MCF 10A (cell line): Measurements from ENCODE around the gene AMBRA1. TPM values are rescaled to one million over a fixed set of nuclear protein-coding genes. Genes with fewer than 3 reads are reported as not detected.

Experiments
- BruUV-seq: library from RNA; stranded (reverse); fragments of 400-500 nt; replicated peaks from 2 replicates; lab custom pipeline; 2021; lab: Mats Ljungman, UMichigan
- CTCF ChIA-PET: fragments of 300-600 bp; sonication (Branson Sonifier 250); formaldehyde crosslinking; extraction: SDS; loops from one replicate; lab custom pipeline; 2021; ENCODE audit warnings: antibody characterized with exemption, inconsistent platforms; lab: Yijun Ruan, JAX
- POLR2A ChIA-PET: fragments of 300-600, 350-650 bp; sonication (Branson Sonifier 250); formaldehyde crosslinking; extraction: SDS; loops from one replicate; lab custom pipeline; 2020; ENCODE audit warnings: antibody characterized with exemption, inconsistent platforms; lab: Yijun Ruan, JAX
- DNase-seq: peaks from one replicate; pipeline ENCODE4 v3.0.0-alpha.2; 2018; ENCODE audit not compliant: unreplicated experiment
- H3K27ac Mint-ChIP-seq: one replicate; pipeline ENCODE4 v1.8.0; 2022; ENCODE audit warnings: mild to moderate bottlenecking, low read depth, mixed read lengths; ENCODE audit not compliant: unreplicated experiment
- H3K27me3 Mint-ChIP-seq: one replicate; pipeline ENCODE4 v1.8.0; 2022; ENCODE audit warnings: mixed read lengths; ENCODE audit not compliant: insufficient read depth, unreplicated experiment
- H3K36me3 Mint-ChIP-seq: one replicate; pipeline ENCODE4 v1.8.0; 2022; ENCODE audit warnings: mild to moderate bottlenecking, moderate library complexity, mixed read lengths; ENCODE audit not compliant: insufficient read depth, unreplicated experiment
- H3K4me1 Mint-ChIP-seq: one replicate; pipeline ENCODE4 v1.8.0; 2022; ENCODE audit warnings: mixed read lengths; ENCODE audit not compliant: insufficient read depth, unreplicated experiment
- H3K4me3 Mint-ChIP-seq: one replicate; pipeline ENCODE4 v1.8.0; 2022; ENCODE audit warnings: mild to moderate bottlenecking, moderate library complexity, mixed read lengths; ENCODE audit not compliant: unreplicated experiment
- H3K9me3 Mint-ChIP-seq: one replicate; pipeline ENCODE4 v1.8.0; 2022; ENCODE audit warnings: mixed read lengths; ENCODE audit not compliant: unreplicated experiment
- CTCF ChIP-seq: fragments of 200-600 bp; IDR thresholded peaks from one replicate; pipeline ENCODE4 v1.8.0; 2022; ENCODE audit warnings: antibody characterized with exemption, mild to moderate bottlenecking; ENCODE audit not compliant: unreplicated experiment
- intact Hi-C: fragments of 100-400 bp; cut with micrococcal nuclease; formaldehyde crosslinking; loops from 2 replicates; pipeline ENCODE4 v1.14.1; 2022
- total RNA-seq: library from RNA; stranded (reverse); gene quantifications from 2 replicates; pipeline ENCODE4 v1.2.3, GENCODE V29; 2022

AMBRA1 gene
- total RNA-seq, 1 experiment from 2014 or later, result 19.6 TPM

- no peak for TF ChIP-seq CTCF
- intact Hi-C loops, result no loop called here
- H3K4me1 Mint-ChIP-seq, result peaks cover 18% of the 10 kb centered on the region
- H3K27me3 Mint-ChIP-seq, result no peaks in the 10 kb centered on the region
- H3K9me3 Mint-ChIP-seq, result no peaks in the 10 kb centered on the region
- no peak for DNase-seq
- peaks cover 12% of the 10 kb centered on the region for H3K36me3 Mint-ChIP-seq
- POLR2A ChIA-PET, result interaction anchor here (0.6 kb wide), 1 partner anchor 247 kb away, joined by 3 read pairs; no protein-coding TSS in a partner anchor
- H3K4me3 Mint-ChIP-seq, result no peak overlapping the region
- no peak overlapping the region for H3K27ac Mint-ChIP-seq
- CTCF ChIA-PET, result interaction anchor here (0.7 to 2.4 kb wide), 4 partner anchors 34 to 135 kb away, joined by 3 to 7 read pairs (median 5); partner anchors contain the start of gene ATG13
- no TSS peak for BruUV-seq
Observed at GRCh38 chr11:46524201-46524770, 69.5 kb downstream of the AMBRA1 start.

GRCh38 chr11:46523290-46523689, 70.5 kb downstream of the AMBRA1 start:
- ChIA-PET POLR2A (interaction anchor here (0.6 kb wide), 1 partner anchor 572 kb away, joined by 3 read pairs; no protein-coding TSS in a partner anchor), CTCF (interaction anchor here (1.0 to 1.5 kb wide), 2 partner anchors 10 to 135 kb away, joined by 3 to 4 read pairs; no protein-coding TSS in a partner anchor)
- no peak overlapping the region for H3K4me3 Mint-ChIP-seq
- no TSS peak for BruUV-seq
- H3K27ac Mint-ChIP-seq, result no peak overlapping the region
- no peak for DNase-seq
- H3K27me3 Mint-ChIP-seq, result no peaks in the 10 kb centered on the region
- peaks cover 12% of the 10 kb centered on the region for H3K36me3 Mint-ChIP-seq
- intact Hi-C loops, result no loop called here
- TF ChIP-seq CTCF, result no peak
- H3K9me3 Mint-ChIP-seq, result no peaks in the 10 kb centered on the region
- peaks cover 18% of the 10 kb centered on the region for H3K4me1 Mint-ChIP-seq

- no peaks in the 10 kb centered on the region for H3K27me3 Mint-ChIP-seq
- H3K4me3 Mint-ChIP-seq, result no peak overlapping the region
- BruUV-seq, result no TSS peak
- no peak for TF ChIP-seq CTCF
- no peak overlapping the region for H3K27ac Mint-ChIP-seq
- H3K4me1 Mint-ChIP-seq, result peaks cover 18% of the 10 kb centered on the region
- peaks cover 12% of the 10 kb centered on the region for H3K36me3 Mint-ChIP-seq
- H3K9me3 Mint-ChIP-seq, result no peaks in the 10 kb centered on the region
- CTCF ChIA-PET, result interaction anchor here (1.0 to 1.5 kb wide), 3 partner anchors 10 to 142 kb away, joined by 3 to 4 read pairs (median 3); no protein-coding TSS in a partner anchor
- POLR2A ChIA-PET, result interaction anchor here (0.6 to 0.9 kb wide), 2 partner anchors 12 to 572 kb away, joined by 3 read pairs; no protein-coding TSS in a partner anchor
- intact Hi-C loops, result no loop called here
- no peak for DNase-seq
Observed at GRCh38 chr11:46522682-46523281, 71.0 kb downstream of the AMBRA1 start.
